HEK293T (cell line): Measurements from ENCODE around the gene STK39.
"Not testable (repeated sequence)": the region's sequence is repeated elsewhere in the genome, so short reads cannot be mapped to it uniquely, and the experiment has no call there.

Source experiments
- CTCF ChIA-PET: fragments of 350-600 bp; formaldehyde crosslinking; extraction: SDS; loops from one replicate; lab custom pipeline; 2021; ENCODE audit warnings: antibody characterized with exemption, inconsistent platforms; lab: Yijun Ruan, JAX
- POLR2A ChIA-PET: fragments of 350-600 bp; formaldehyde crosslinking; extraction: SDS; loops from one replicate; lab custom pipeline; 2020; ENCODE audit warnings: antibody characterized with exemption, inconsistent platforms; lab: Yijun Ruan, JAX
- DNase-seq: peaks from one replicate; pipeline ENCODE4 v3.0.0; 2012; ENCODE audit warnings: mixed read lengths; ENCODE audit errors: extremely low spot score
- ARNT ChIP-seq: fragments of 450-650 bp; IDR thresholded peaks from 2 replicates; pipeline ENCODE4 v1.6.1; 2017; ENCODE audit warnings: mild to moderate bottlenecking
- BHLHE40 ChIP-seq: fragments of 450-650 bp; IDR thresholded peaks from 2 replicates; pipeline ENCODE4 v1.6.1; 2016; ENCODE audit warnings: mild to moderate bottlenecking, moderate library complexity, borderline replicate concordance
- CTBP1 ChIP-seq: fragments of 450-650 bp; IDR thresholded peaks from 2 replicates; pipeline ENCODE4 v1.6.1; 2016; ENCODE audit warnings: borderline replicate concordance
- ELF4 ChIP-seq: fragments of 450-650 bp; IDR thresholded peaks from 2 replicates; pipeline ENCODE4 v1.6.1; 2017; ENCODE audit warnings: antibody characterized with exemption
- FOXA1 ChIP-seq: fragments of 450-650 bp; IDR thresholded peaks from 2 replicates; pipeline ENCODE4 v1.6.1; 2016; ENCODE audit warnings: mild to moderate bottlenecking
- FOXK2 ChIP-seq: fragments of 450-650 bp; IDR thresholded peaks from 2 replicates; pipeline ENCODE4 v1.6.1; 2016; ENCODE audit warnings: mild to moderate bottlenecking
- FOXM1 ChIP-seq: fragments of 450-650 bp; IDR thresholded peaks from 2 replicates; pipeline ENCODE4 v1.6.1; 2017; ENCODE audit warnings: mild to moderate bottlenecking, borderline replicate concordance
- HDGF ChIP-seq: fragments of 450-650 bp; IDR thresholded peaks from 2 replicates; pipeline ENCODE4 v1.6.1; 2017; ENCODE audit warnings: antibody characterized with exemption, borderline replicate concordance
- L3MBTL2 ChIP-seq: fragments of 450-650 bp; conservative IDR thresholded peaks from 2 replicates; pipeline ENCODE4 v1.6.1; 2016; ENCODE audit warnings: mild to moderate bottlenecking
- LEF1 ChIP-seq: fragments of 450-650 bp; IDR thresholded peaks from 2 replicates; pipeline ENCODE4 v1.6.1; 2017; ENCODE audit warnings: mild to moderate bottlenecking, borderline replicate concordance
- NFRKB ChIP-seq: fragments of 450-650 bp; IDR thresholded peaks from 2 replicates; pipeline ENCODE4 v1.6.1; 2016; ENCODE audit warnings: mild to moderate bottlenecking, moderate library complexity
- SP1 ChIP-seq: fragments of 450-650 bp; IDR thresholded peaks from 2 replicates; pipeline ENCODE4 v1.6.1; 2017
- SUZ12 ChIP-seq: fragments of 450-650 bp; IDR thresholded peaks from 2 replicates; pipeline ENCODE4 v1.6.1; 2016; ENCODE audit warnings: mild to moderate bottlenecking
- TARDBP ChIP-seq: fragments of 450-650 bp; IDR thresholded peaks from 2 replicates; pipeline ENCODE4 v1.6.1; 2016
- ZNF384 ChIP-seq: fragments of 450-650 bp; IDR thresholded peaks from 2 replicates; pipeline ENCODE4 v1.6.1; 2016
- TF ChIP-seq, protein P1 (sequence below): fragments of 450-650 bp; IDR thresholded peaks from 2 replicates; pipeline ENCODE4 v1.6.1; 2016

Gene STK39

DNA sequence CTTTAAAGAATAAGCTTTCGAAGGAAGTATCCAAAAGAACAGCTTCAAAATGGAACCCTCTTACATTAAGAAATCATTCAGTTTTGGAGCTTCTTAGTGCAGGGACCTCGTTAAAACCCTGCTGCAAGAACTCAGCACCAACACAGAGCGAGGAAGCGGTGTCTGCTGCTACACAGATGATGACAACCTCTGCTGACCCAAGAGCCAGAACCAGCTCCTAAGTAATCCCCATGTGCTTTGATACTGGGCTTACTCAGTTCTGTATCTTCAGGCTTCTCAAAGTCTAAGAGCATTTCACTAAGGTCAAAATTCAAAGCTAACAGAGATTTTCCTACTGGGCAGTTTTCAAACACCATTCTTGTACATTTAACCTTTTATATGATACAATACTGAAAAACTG is 194.6 kb downstream of the STK39 start:
- no peak for DNase-seq
- ChIA-PET POLR2A (no interaction called here), CTCF (no interaction called here)
- TF ChIP-seq, protein P1, sequence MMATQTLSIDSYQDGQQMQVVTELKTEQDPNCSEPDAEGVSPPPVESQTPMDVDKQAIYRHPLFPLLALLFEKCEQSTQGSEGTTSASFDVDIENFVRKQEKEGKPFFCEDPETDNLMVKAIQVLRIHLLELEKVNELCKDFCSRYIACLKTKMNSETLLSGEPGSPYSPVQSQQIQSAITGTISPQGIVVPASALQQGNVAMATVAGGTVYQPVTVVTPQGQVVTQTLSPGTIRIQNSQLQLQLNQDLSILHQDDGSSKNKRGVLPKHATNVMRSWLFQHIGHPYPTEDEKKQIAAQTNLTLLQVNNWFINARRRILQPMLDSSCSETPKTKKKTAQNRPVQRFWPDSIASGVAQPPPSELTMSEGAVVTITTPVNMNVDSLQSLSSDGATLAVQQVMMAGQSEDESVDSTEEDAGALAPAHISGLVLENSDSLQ, result no peak
- TF ChIP-seq L3MBTL2 (no peak), FOXM1 (no peak), SUZ12 (no peak)

DNA sequence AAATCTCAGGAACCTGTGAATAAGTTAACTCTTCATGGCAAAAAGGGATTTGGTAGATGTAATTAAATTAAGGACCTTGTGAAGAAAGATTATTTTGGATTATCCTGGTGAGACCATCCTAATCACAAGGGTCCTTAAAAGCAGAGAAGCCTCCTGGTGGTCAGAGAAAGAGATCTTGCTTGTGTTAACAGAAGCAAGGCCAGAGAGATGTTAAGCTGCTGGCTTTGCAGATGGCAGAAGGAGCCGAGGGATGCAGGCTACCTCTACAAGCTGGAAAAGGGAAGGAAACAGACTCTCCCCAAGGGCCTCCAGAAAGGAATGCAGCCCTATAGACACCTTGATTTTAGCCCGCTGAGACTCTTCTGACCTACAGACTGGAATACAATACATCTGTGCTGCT is 197.0 kb downstream of the STK39 start:
- CTCF ChIA-PET, result no interaction called here
- DNase-seq, result no peak
- POLR2A ChIA-PET, result no interaction called here
- TF ChIP-seq ZNF384 (no peak), ARNT (no peak), SUZ12 (no peak), FOXK2 (no peak), NFRKB (no peak), BHLHE40 (no peak), CTBP1 (no peak), LEF1 (no peak), SP1 (no peak), FOXA1 (no peak), ELF4 (no peak), L3MBTL2 (no peak), FOXM1 (no peak), TARDBP (no peak), HDGF (no peak)
- TF ChIP-seq, protein P1, result no peak

DNA sequence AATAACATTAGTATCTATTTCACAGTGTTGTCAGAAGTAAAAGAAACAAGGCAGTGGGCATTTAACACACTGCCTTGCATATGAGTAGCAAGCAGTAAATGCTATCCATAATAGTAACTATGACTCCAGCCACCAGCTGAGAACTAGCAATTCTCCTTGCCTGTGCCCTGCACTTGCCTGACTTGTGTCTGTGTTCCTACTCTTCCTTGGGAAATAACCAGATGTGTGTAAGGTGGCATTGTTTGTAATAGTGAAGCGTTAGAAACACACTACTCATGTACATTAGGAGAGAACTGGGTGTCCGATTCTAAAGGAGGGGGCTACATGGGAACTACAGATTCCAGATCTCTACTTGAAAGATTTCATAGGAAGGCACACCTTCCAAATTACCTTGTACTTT is 197.8 kb downstream of the STK39 start:
- CTCF ChIA-PET, result no interaction called here
- POLR2A ChIA-PET, result no interaction called here

DNA sequence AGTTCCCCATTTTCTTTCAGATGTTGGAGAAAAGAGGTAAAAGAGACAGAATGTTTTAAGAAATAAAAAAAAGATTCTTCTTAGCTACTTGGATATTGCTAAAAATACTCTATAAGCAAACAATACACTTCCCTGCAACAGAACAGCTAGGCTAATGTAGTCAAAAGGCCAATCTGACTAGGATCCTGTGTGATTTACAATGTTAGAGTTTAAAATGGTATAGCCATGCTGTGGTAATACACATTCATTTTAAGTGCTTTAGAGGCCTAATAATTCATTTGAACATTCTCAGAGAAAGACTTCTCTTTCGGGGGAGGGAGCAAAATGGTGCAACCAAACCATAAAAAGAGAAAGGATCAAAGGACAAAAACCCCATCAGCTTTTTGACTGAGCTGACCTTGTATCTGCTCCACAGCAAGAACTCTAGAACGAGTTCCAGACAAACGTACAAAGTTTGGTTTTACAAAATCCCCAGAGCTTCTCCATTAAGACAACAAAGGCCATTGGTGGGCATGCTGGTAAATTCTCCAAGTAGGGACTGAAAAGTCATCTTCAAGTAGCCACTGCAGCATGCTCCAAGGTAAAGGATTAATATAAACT is 200.2 kb downstream of the STK39 start:
- ChIA-PET CTCF (no interaction called here), POLR2A (no interaction called here)
- no peak for DNase-seq
- no peak for TF ChIP-seq LEF1
- no peak for TF ChIP-seq ZNF384

More for the DNA sequence above, 197.8 kb downstream of the STK39 start:
- TF ChIP-seq FOXM1 (no peak), LEF1 (no peak), FOXA1 (no peak), TARDBP (no peak), ZNF384 (no peak), SUZ12 (no peak), CTBP1 (no peak), FOXK2 (no peak), NFRKB (no peak), ELF4 (no peak), ARNT (no peak), SP1 (no peak), BHLHE40 (no peak), L3MBTL2 (no peak), HDGF (no peak)
- TF ChIP-seq, protein P1, result no peak
- DNase-seq, result no peak

DNA sequence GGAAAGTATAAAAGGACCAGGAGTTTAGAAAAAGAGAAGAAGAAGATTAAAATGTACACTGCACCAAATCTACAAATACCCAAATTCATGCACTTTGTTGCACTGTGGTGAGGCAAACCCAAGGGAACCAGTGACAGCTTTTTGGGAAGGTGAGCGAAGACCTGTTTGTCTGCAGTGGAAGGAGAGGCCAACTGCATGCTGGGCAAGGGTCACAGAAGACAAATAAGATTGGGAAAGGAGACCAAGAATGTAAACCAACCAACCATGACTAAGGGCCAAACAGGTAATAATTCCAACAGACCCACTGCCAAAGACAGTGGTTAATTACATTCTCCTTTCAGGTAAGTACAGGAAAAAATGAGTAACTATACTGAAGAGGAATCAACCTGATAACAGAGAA is 202.8 kb downstream of the STK39 start:
- POLR2A ChIA-PET, result no interaction called here
- TF ChIP-seq ARNT (no peak), TARDBP (no peak), FOXA1 (no peak), HDGF (no peak), SUZ12 (no peak), ELF4 (no peak), BHLHE40 (no peak), FOXM1 (no peak), CTBP1 (no peak), ZNF384 (no peak), FOXK2 (no peak), L3MBTL2 (no peak), SP1 (no peak), LEF1 (no peak), NFRKB (no peak)
- TF ChIP-seq, protein P1, result no peak
- DNase-seq, result no peak
- CTCF ChIA-PET, result no interaction called here

DNA sequence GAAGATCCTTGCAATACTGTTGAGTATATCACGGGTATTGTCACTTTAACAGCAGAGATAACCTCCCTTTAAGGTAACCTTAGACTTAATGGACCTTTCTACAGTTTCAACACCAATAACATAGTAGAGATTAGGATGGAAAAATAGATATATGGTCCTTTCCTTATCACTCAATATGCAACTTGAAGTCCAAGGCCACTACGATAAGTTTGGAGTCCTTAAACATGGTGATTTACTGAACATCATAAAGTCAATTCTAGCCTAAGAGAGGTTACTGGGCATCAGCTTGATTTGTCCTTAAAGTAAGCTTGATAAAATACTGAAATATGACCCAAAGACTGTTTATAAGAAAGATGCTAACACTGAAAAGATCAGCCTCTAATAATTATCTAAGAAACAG is 203.2 kb downstream of the STK39 start:
- ChIA-PET CTCF (no interaction called here), POLR2A (no interaction called here)
- TF ChIP-seq NFRKB (no peak), SUZ12 (no peak), L3MBTL2 (no peak), ZNF384 (no peak), CTBP1 (no peak), LEF1 (no peak), SP1 (no peak)
- TF ChIP-seq, protein P1, result no peak

DNA sequence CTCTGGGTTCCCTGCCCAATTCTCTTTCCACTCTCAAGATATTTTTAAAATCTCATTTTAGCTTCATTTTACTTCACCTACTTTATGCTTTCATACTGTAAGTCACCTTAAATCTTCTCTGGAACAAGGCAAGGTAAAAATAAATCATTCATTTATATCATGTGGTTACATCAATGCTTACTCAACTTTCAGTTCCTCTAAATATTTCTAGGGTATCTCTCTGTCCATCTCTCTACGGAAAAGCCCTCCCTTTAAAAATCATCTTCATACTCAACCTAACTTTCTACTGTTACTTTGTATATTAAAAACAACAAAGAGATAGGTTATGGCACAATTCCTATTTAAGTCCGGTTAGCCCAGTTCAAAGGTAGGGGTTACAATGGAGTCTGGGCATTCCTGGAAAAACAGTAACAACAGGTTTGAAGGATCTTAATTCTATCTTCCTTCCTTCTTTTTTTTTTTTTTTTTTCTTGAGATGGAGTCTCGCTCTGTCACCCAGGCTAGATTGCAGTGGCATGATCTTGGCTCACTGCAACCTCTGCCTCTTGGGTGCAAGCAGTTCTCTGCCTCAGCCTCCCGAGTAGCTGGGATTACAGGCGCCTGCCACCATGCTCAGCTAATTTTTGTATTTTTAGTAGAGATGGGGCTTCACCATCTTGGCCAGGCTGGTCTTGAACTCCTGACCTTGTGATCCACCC is 205.1 kb downstream of the STK39 start:
- DNase-seq, POLR2A ChIA-PET, CTCF ChIA-PET: not testable (repeated sequence)

More for the DNA sequence above, 203.2 kb downstream of the STK39 start:
- DNase-seq, result no peak
